Measurements from ENCODE around the gene SLC30A4. TPM values are rescaled to one million over a fixed set of nuclear protein-coding genes. Genes with fewer than 3 reads are reported as not detected.

SLC30A4 gene
- total RNA-seq, 2 donors from 2014 or later = 4.1 to 4.9 TPM

DNA sequence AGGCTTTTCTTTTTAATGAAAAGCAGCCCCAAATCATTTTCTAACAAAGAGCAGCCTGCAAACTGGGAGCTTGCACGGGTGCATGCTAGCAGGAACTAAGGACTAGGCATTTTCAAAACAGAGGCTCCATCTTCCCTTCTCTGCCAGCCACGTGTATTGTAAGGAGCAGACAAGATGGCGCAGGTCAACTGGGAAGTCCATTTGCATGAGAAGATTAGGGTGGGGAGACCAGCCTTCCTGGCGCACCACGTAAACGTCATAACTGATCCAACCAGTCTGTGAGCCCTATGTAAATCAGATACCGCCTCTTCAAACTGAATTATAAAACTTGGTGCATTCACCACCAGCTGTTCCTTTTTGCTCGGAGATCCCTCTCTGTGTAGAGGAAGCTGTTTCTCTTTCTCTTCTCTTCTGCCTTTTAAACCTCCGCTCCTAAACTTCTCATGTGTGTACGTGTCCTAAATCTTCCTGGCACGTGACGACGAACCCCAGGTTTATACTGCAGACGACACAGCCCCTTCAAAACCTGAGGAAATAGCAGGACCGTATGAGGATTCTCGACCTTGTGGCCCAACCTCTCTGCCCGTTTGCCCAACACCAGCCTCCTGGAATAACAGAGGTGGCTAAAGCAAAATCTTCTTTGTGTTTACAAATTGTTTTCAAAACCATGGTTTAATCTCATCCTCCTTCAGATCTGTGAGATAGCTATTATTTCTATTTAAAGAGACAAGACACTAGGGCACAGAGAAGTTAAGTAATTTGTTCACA lies 26.4 kb upstream of the SLC30A4 start:
- Histone ChIP-seq H3K4me3 (no peak overlapping the region), H3K36me3 (no peaks in the 10 kb centered on the region), H3K27ac (no peak overlapping the region), H3K4me1 (no peaks in the 10 kb centered on the region), H3K9me3 (no peaks in the 10 kb centered on the region), H3K27me3 (no peaks in the 10 kb centered on the region)
- no peak for DNase-seq (ENCODE audit: low spot score)
- TF ChIP-seq CTCF (IDR thresholded peaks at IDR 0.05) = no peak

DNA sequence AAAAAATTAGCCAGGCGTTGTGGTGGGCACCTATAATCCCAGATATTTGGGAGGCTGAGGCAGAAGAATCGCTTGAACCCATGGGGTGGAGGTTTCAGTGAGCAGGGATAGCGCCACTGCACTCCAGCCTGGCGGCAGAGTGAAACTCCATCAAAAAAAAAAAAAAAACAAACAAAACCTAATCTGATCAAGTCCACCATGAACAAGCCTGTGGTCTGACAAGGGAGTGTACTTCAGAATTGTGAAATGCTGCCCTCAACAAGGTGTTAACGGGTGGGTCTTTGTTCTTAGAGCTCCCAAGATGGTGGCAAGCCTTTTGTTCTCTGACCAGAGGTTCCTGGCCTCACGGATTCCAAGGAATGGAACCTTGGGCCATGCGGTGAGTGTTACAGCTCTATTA lies 24.2 kb upstream of the SLC30A4 start:
- H3K36me3 ChIP-seq = no peaks in the 10 kb centered on the region
- no peak overlapping the region for H3K4me3 ChIP-seq
- no peaks in the 10 kb centered on the region for H3K9me3 ChIP-seq
- H3K27me3 ChIP-seq = no peaks in the 10 kb centered on the region
- DNase-seq (ENCODE audit: low spot score) = no peak
- H3K4me1 ChIP-seq = no peaks in the 10 kb centered on the region
- no peak for TF ChIP-seq CTCF (IDR thresholded peaks at IDR 0.05)
- H3K27ac ChIP-seq = no peak overlapping the region

DNA sequence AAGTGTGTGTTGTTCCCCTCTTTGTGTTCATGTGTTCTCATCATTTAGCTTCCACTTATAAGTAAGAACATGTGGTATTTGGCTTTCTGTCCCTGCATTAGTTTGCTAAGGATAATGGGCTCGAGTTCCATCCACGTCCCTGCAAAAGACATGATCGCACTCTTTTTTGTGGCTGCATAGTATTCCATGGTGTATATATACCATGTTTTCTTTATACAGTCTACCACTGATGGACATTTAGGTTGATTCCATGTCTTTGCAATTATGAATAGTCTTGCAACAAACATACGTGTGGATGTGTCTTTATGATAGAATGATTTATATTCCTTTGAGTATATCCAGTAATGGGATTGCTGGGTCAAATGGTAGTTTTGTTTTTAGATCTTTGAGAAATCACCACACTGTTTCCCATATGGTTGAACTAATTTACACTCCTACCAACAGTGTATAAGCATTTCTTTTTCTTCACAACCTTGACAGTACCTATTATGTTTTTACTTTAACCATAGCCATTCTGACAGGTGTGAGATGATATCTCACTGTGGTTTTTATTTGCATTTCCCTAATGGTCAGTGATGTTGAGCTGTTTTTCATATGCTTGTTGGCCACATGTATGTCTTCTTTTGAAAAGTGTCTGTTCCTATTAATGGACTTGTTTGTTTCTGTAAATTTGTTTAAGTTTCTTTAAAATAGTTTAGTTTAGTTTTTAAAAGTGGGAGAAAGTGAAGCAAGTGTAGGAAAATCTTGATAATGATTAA lies 21.9 kb upstream of the SLC30A4 start:
- Histone ChIP-seq H3K4me3 (no peak overlapping the region), H3K9me3 (no peaks in the 10 kb centered on the region), H3K27me3 (no peaks in the 10 kb centered on the region), H3K4me1 (no peaks in the 10 kb centered on the region), H3K27ac (no peak overlapping the region), H3K36me3 (no peaks in the 10 kb centered on the region)
- TF ChIP-seq CTCF (IDR thresholded peaks at IDR 0.05) = no peak
- DNase-seq (ENCODE audit: low spot score) = no peak

- DNase-seq (ENCODE audit: low spot score) = no peak
- Histone ChIP-seq H3K27ac (no peak overlapping the region), H3K4me1 (no peaks in the 10 kb centered on the region), H3K4me3 (no peak overlapping the region), H3K9me3 (no peaks in the 10 kb centered on the region), H3K36me3 (no peaks in the 10 kb centered on the region), H3K27me3 (no peaks in the 10 kb centered on the region)
- TF ChIP-seq CTCF (IDR thresholded peaks at IDR 0.05) = no peak
These were observed 20.5 kb upstream of the SLC30A4 start for GRCh38 chr15:45543051-45543450.

DNA sequence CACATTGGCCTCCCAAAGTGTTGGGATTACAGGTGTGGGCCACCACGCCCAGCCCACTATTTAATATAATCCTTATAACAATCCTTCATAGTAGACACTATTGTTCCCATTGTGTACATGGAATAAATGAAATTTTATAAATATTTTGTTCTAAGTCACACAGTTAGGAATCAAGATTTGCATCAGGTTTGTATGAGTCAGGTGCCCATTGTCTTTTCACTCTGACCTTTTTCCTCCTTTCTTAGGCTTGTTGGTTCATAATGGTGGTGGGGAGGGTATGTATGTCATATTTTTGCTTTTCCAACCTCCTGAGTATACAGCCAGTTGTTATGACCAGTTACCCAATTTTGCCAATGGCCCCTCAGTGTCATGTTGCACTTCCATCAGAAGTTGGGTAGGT lies 18.0 kb upstream of the SLC30A4 start:
- Histone ChIP-seq H3K4me3 (no peak overlapping the region), H3K9me3 (no peaks in the 10 kb centered on the region), H3K4me1 (no peaks in the 10 kb centered on the region), H3K27ac (no peak overlapping the region), H3K27me3 (no peaks in the 10 kb centered on the region), H3K36me3 (no peaks in the 10 kb centered on the region)
- no peak for DNase-seq (ENCODE audit: low spot score)
- TF ChIP-seq CTCF (IDR thresholded peaks at IDR 0.05) = no peak

Measured in right atrium auricular region (tissue), 2 donors.